NCI-H526 treated with DMSO at 0.1 percent for 48 hours (cell line): ENCODE results near the gene RAG1.

ENCODE experiments used
- DNase-seq: peaks from one replicate; lab custom pipeline; 2025; lab: John Stamatoyannopoulos, UW

The RAG1 gene

DNA sequence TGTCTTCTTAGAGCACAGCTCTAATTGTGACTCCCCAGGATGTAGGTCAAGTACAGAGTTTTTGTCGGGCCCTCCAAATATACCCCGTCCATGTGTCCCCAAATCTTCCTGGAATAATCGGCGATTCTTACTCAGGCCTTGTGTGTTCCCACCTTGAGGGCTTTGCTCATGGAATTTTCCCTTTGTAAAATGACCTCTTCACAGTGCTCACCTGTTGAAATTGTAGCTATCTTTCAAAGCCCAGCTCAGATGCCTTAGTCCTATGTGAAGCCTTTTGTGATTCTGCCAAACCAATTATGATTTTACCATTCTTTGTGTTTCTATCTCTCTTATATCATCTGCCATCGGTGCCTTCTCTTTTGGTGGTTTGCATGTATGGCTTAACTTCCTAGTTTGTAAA is 60.3 kb downstream of the RAG1 start:
- no peak for DNase-seq

DNA sequence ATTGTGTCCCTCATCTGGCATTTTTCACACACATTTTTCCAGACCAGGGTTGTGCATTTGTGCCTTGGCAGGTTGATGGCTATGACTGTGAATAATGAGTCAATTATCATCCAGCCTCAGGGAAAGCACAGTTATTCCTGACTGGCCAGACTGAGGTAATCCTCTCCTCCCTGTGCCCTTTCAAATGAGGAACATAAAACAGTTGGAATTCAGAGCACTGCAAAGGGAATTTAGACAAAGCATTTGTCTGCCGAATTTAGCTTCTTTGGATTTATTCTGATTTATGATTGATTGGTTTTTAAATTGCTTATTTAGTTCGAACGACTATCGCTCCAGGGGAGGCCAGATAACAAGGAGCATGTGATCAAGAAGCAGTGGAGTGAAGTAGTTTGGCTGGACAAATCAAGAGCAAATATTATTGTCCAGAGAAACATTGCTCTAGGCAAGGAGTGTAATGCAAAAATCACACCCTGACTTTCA is 61.0 kb downstream of the RAG1 start:
- DNase-seq = no peak
